ENCODE results near the gene ATP5PO.

GRCh38 chr21:33858667-33859372, 56.8 kb downstream of the ATP5PO start:
- TF ChIP-seq CTCF (IDR thresholded peaks at IDR 0.05) (no peak), EP300 (IDR thresholded peaks at IDR 0.05) (no peak), POLR2A (IDR thresholded peaks at IDR 0.05) (no peak)
